ENCODE measurements around the gene CDK14.
A peak's percentile ranks its signal among the peaks of the same experiment; 100 is the strongest.

The CDK14 gene

GRCh38 chr7:91083855-91084644 lies 487.9 kb downstream of the CDK14 start:
- CTCF ChIA-PET = interaction anchor here (1.2 to 1.7 kb wide), 3 partner anchors 16 to 1363 kb away, joined by 3 to 5 read pairs (median 3); partner anchors contain the start of gene GATAD1
- TF ChIP-seq CTCF (IDR thresholded peaks at IDR 0.05; ENCODE audit: control extremely low read depth, extremely low read depth, low read depth, missing control alignments) = no peak
- no peak for DNase-seq (ENCODE audit: extremely low spot score)
- POLR2A ChIA-PET = no interaction called here

- POLR2A ChIA-PET = no interaction called here
- TF ChIP-seq CTCF (IDR thresholded peaks at IDR 0.05; ENCODE audit: control extremely low read depth, extremely low read depth, low read depth, missing control alignments) = no peak
- CTCF ChIA-PET = interaction anchor here (1.7 kb wide), 1 partner anchor 1362 kb away, joined by 5 read pairs; the partner anchor contains the start of gene GATAD1
- DNase-seq (ENCODE audit: extremely low spot score) = no peak
Observed at GRCh38 chr7:91085175-91085574, 489.1 kb downstream of the CDK14 start.

- ChIA-PET CTCF (interaction anchor here (1.2 to 1.9 kb wide), 4 partner anchors 10 to 53 kb away, joined by 3 to 5 read pairs (median 4); no protein-coding TSS in a partner anchor), POLR2A (no interaction called here)
- no peak for TF ChIP-seq CTCF (IDR thresholded peaks at IDR 0.05; ENCODE audit: control extremely low read depth, extremely low read depth, low read depth, missing control alignments)
- no peak for DNase-seq (ENCODE audit: extremely low spot score)
Observed at GRCh38 chr7:91086200-91086599, 490.1 kb downstream of the CDK14 start.

GRCh38 chr7:91088156-91088555 lies 492.0 kb downstream of the CDK14 start:
- no peak for TF ChIP-seq CTCF (IDR thresholded peaks at IDR 0.05; ENCODE audit: control extremely low read depth, extremely low read depth, low read depth, missing control alignments)
- DNase-seq (ENCODE audit: extremely low spot score) = no peak
- CTCF ChIA-PET = interaction anchor here (0.7 to 1.2 kb wide), 2 partner anchors 8 to 9 kb away, joined by 3 read pairs; no protein-coding TSS in a partner anchor
- POLR2A ChIA-PET = no interaction called here

- TF ChIP-seq CTCF (IDR thresholded peaks at IDR 0.05; ENCODE audit: control extremely low read depth, extremely low read depth, low read depth, missing control alignments) = no peak
- DNase-seq (ENCODE audit: extremely low spot score) = no peak
- POLR2A ChIA-PET = no interaction called here
- CTCF ChIA-PET = interaction anchor here (0.7 to 1.2 kb wide), 2 partner anchors 8 to 9 kb away, joined by 3 read pairs; no protein-coding TSS in a partner anchor
Observed at GRCh38 chr7:91088691-91089090, 492.6 kb downstream of the CDK14 start.

- POLR2A ChIA-PET = no interaction called here
- CTCF ChIA-PET = interaction anchor here (0.9 to 2.3 kb wide), 21 partner anchors 8 to 1358 kb away, joined by 3 to 11 read pairs (median 4); partner anchors contain the start of gene GATAD1
Observed at GRCh38 chr7:91089382-91089963, 493.4 kb downstream of the CDK14 start.

More at GRCh38 chr7:91089382-91089963, 493.4 kb downstream of the CDK14 start:
- TF ChIP-seq CTCF (IDR thresholded peaks at IDR 0.05; ENCODE audit: control extremely low read depth, extremely low read depth, low read depth, missing control alignments) = peak; percentile 72
- DNase-seq (ENCODE audit: extremely low spot score) = peak; percentile 19

All from GM10248 (cell line).